GM12878 (cell line): Measurements from ENCODE around the gene ZNF813. TPM values are rescaled to one million over a fixed set of nuclear protein-coding genes. Genes with fewer than 3 reads are reported as not detected.
"Not testable (repeated sequence)": the region's sequence is repeated elsewhere in the genome, so short reads cannot be mapped to it uniquely, and the experiment has no call there.

Source experiments
- ATAC-seq: fragments of 200-7000 bp; cut with Tn5 transposase; 3 replicates; pipeline ENCODE4 v1.9.1; 2020; ENCODE audit warnings: mild to moderate bottlenecking, moderate library complexity
- BruUV-seq: library from RNA; stranded (reverse); fragments of 400-500 nt; replicated peaks from 2 replicates; lab custom pipeline; 2021; lab: Mats Ljungman, UMichigan
- CTCF ChIA-PET: fragments of 300-600 bp; sonication (Branson Sonifier 250); formaldehyde crosslinking; extraction: SDS; loops from one replicate; lab custom pipeline; 2021; ENCODE audit warnings: inconsistent platforms; lab: Yijun Ruan, JAX
- POLR2A ChIA-PET: fragments of 350-600 bp; formaldehyde crosslinking; extraction: SDS; loops from one replicate; lab custom pipeline; 2021; ENCODE audit warnings: inconsistent platforms; lab: Charles Lee
- RAD21 ChIA-PET: fragments of 300-600 bp; sonication (Branson Sonifier 250); formaldehyde crosslinking; loops from one replicate; lab custom pipeline; 2023; ENCODE audit warnings: antibody characterized with exemption; ENCODE audit not compliant: unreplicated experiment; lab: Charles Lee
- SMC1A ChIA-PET: fragments of 300-600 bp; sonication (Branson Sonifier 250); formaldehyde crosslinking; loops from one replicate; lab custom pipeline; 2023; ENCODE audit not compliant: unreplicated experiment, uncharacterized antibody; lab: Charles Lee
- DNase-seq: peaks from one replicate; pipeline ENCODE4 v3.0.0-alpha.2; 2011; ENCODE audit warnings: low read depth, low spot score
- FAIRE-seq: peaks from 3 replicates; lab custom pipeline; 2011; peaks lifted over from hg19 to GRCh38; lab: Jason Lieb, UNC
- H2AFZ ChIP-seq: 2 replicates; pipeline ENCODE4 v1.6.0; 2011; ENCODE audit warnings: low read depth, low read length, control low read depth; ENCODE audit not compliant: control insufficient read depth
- H3K27ac ChIP-seq: 2 replicates; pipeline ENCODE4 v1.5.1; 2011; ENCODE audit warnings: control low read depth; ENCODE audit not compliant: control insufficient read depth, insufficient read depth
- H3K27me3 ChIP-seq, 2 experiments: replicated peaks in 1 of 2; 2 replicates each; pipeline versions ENCODE4 v1.6.0 to v1.6.1; 2011; ENCODE audit warnings: low read length in 1 of 2; ENCODE audit not compliant: control insufficient read depth in 2 of 2, insufficient read depth in 2 of 2
- H3K36me3 ChIP-seq, 2 experiments: 2 replicates each; pipeline ENCODE4 v1.5.1; 2011; ENCODE audit warnings: low read length in 1 of 2; ENCODE audit not compliant: control insufficient read depth in 2 of 2, insufficient read depth in 2 of 2
- H3K4me1 ChIP-seq: 2 replicates; pipeline ENCODE4 v1.6.1; 2011; ENCODE audit warnings: mild to moderate bottlenecking, low read length, moderate library complexity, mixed read lengths; ENCODE audit not compliant: control insufficient read depth, insufficient read depth
- H3K4me2 ChIP-seq: 2 replicates; pipeline ENCODE4 v1.6.0; 2011; ENCODE audit warnings: control low read depth; ENCODE audit not compliant: control insufficient read depth, insufficient read depth
- H3K4me3 ChIP-seq: fragments of 200-600 bp; sonication (generic); 2 replicates; pipeline ENCODE4 v1.5.1; 2016
- H3K79me2 ChIP-seq: 2 replicates; pipeline ENCODE4 v1.6.0; 2011; ENCODE audit warnings: low read length; ENCODE audit not compliant: control insufficient read depth, insufficient read depth
- H3K9ac ChIP-seq: 2 replicates; pipeline ENCODE4 v1.8.0; 2011; ENCODE audit warnings: low read length, control low read depth, mixed read lengths; ENCODE audit not compliant: control insufficient read depth, insufficient read depth
- H3K9me3 ChIP-seq: replicated peaks from 3 replicates; pipeline ENCODE4 v1.5.1; 2011; ENCODE audit warnings: mild to moderate bottlenecking, low read length; ENCODE audit not compliant: control insufficient read depth, insufficient read depth
- H4K20me1 ChIP-seq: 2 replicates; pipeline ENCODE4 v1.6.0; 2011; ENCODE audit not compliant: control insufficient read depth, insufficient read depth
- WGBS: methylation state at CpG from one replicate; pipeline ENCODE4 v1.1.6; 2016; ENCODE audit warnings: low lambda C conversion rate; ENCODE audit not compliant: insufficient replicate concordance, insufficient coverage; ENCODE audit errors: missing lambda C conversion rate; 5-methylcytosine and 5-hydroxymethylcytosine counted together
- in situ Hi-C: fragments of 300-500 bp; cut with MboI; formaldehyde crosslinking; loops from 9 replicates; pipeline ENCODE4 v1.14.3; 2018; ENCODE audit warnings: mixed read lengths
- intact Hi-C: fragments of 100-400 bp; cut with micrococcal nuclease; formaldehyde crosslinking; loops from one replicate; pipeline ENCODE4 v1.14.2; 2022; ENCODE audit not compliant: unreplicated experiment
- polyA plus RNA-seq, 11 experiments: library from polyadenylated mRNA; depleted of rRNA in 4 of 11; unstranded in 6 of 11; stranded (reverse) in 5 of 11; fragments of >200 nt; fragmentation: Nextera tagmentation in 4 of 11; fragmentation: Illumina TruSeq in 1 of 11; extraction: Ambion mirVana in 4 of 11; extraction: Trizol in 1 of 11; gene quantifications; 1 replicate in 1 of 11; 2 replicates in 10 of 11; pipeline versions ENCODE4 v1.2.1 to v1.2.3, GENCODE V29; 2011 to 2016; ENCODE audit warnings: inconsistent platforms in 2 of 11, missing spikeins in 2 of 11, low read depth in 1 of 11
- total RNA-seq, 4 experiments: library from RNA; depleted of rRNA in 3 of 4; stranded (reverse); fragments of >200 nt in 3 of 4; fragmentation: Illumina TruSeq in 1 of 4; extraction: Trizol in 1 of 4; gene quantifications; 2 replicates each; pipeline versions ENCODE4 v1.2.1 to v1.2.3, GENCODE V29; 2013 to 2021

The ZNF813 gene
- total and polyA plus RNA-seq, 10 of the 15 experiments (the other 5 are each of a cell fraction or from before 2014, with no cell fraction given), result 0.27 to 4.8 (median 2.6) TPM

- H3K4me2 ChIP-seq, DNase-seq, H3K9me3 ChIP-seq, H3K27ac ChIP-seq, H3K4me1 ChIP-seq, POLR2A ChIA-PET, H3K36me3 ChIP-seq, H3K4me3 ChIP-seq, H4K20me1 ChIP-seq, FAIRE-seq, BruUV-seq, H2AFZ ChIP-seq, ATAC-seq, H3K9ac ChIP-seq, SMC1A ChIA-PET, RAD21 ChIA-PET, H3K79me2 ChIP-seq, H3K27me3 ChIP-seq: not testable (repeated sequence)
- in situ Hi-C loops (loop anchor here (5.0 kb wide), 1 partner anchor 38 kb away; no protein-coding TSS in a partner anchor), intact Hi-C loops (loop anchor here (1.0 kb wide), 1 partner anchor 38 kb away; no protein-coding TSS in a partner anchor)
- CTCF ChIA-PET, result interaction anchor here (1.0 to 1.1 kb wide), 2 partner anchors 13 to 50 kb away, joined by 3 read pairs; no protein-coding TSS in a partner anchor
- WGBS, result no CpG with 5 or more reads among the region's 1 CpG
Observed at GRCh38 chr19:53474832-53475231, 7.3 kb downstream of the ZNF813 start.

- H3K4me1 ChIP-seq, H3K9me3 ChIP-seq, ATAC-seq, H3K27me3 ChIP-seq, H3K4me3 ChIP-seq, FAIRE-seq, H3K27ac ChIP-seq, BruUV-seq, DNase-seq, H4K20me1 ChIP-seq, POLR2A ChIA-PET, RAD21 ChIA-PET, H3K79me2 ChIP-seq, H3K4me2 ChIP-seq, H3K9ac ChIP-seq, SMC1A ChIA-PET, H2AFZ ChIP-seq, H3K36me3 ChIP-seq: not testable (repeated sequence)
- WGBS, result 59% methylated on average over 6 of the region's 6 CpGs
- CTCF ChIA-PET, result interaction anchor here (1.0 to 1.1 kb wide), 2 partner anchors 13 to 51 kb away, joined by 3 read pairs; no protein-coding TSS in a partner anchor
- intact Hi-C loops, result loop anchor here (1.0 kb wide), 1 partner anchor 38 kb away; no protein-coding TSS in a partner anchor
- in situ Hi-C loops, result loop anchor here (5.0 kb wide), 1 partner anchor 38 kb away; no protein-coding TSS in a partner anchor
Observed at GRCh38 chr19:53475470-53475869, 7.9 kb downstream of the ZNF813 start.

GRCh38 chr19:53483751-53484150 is 16.2 kb downstream of the ZNF813 start:
- CTCF ChIA-PET, H3K4me3 ChIP-seq, H2AFZ ChIP-seq, H3K36me3 ChIP-seq, H3K27me3 ChIP-seq, H3K9ac ChIP-seq, in situ Hi-C loops, H3K79me2 ChIP-seq, SMC1A ChIA-PET, POLR2A ChIA-PET, intact Hi-C loops, ATAC-seq, H3K27ac ChIP-seq, BruUV-seq, DNase-seq, RAD21 ChIA-PET, FAIRE-seq, H3K4me1 ChIP-seq, H4K20me1 ChIP-seq, H3K4me2 ChIP-seq: not testable (repeated sequence)
- H3K9me3 ChIP-seq, result peaks cover 13% of the 10 kb centered on the region; the same call in 2 of the 3 replicates
- WGBS, result 89% methylated on average over 2 of the region's 2 CpGs
